Measurements from ENCODE around the gene RGL1. TPM values are rescaled to one million over a fixed set of nuclear protein-coding genes. Genes with fewer than 3 reads are reported as not detected.

Gene RGL1
- total RNA-seq, 4 donors from 2014 or later: 12.1 to 13.8 (median 13.0) TPM

- Histone ChIP-seq H3K36me3 (no peaks in the 10 kb centered on the region), H3K27me3 (no peaks in the 10 kb centered on the region), H3K9me3 (peaks cover 6 to 9% of the 10 kb centered on the region in 2 donors), H3K4me1 (no peaks in the 10 kb centered on the region), H3K4me3 (no peak overlapping the region), H3K27ac (no peak overlapping the region)
- intact Hi-C loops (cut with DNase I; ENCODE audit: low total_unique reads) (loop anchor here (10.0 kb wide), 1 partner anchor 1693 kb away; no protein-coding TSS in a partner anchor), in situ Hi-C loops (cut with MboI; ENCODE audit: low pct_ligation_motif_present in 1 of 4, low pct_unique_long_range_greater_than_20kb in 1 of 4, low sequenced_read_pairs in 3 of 4) (no loop called here)
- DNase-seq: no peak
- 69 to 100% methylated on average over 2 to 3 of the region's 3 CpGs for WGBS, 2 donors (ENCODE audit: low coverage in 1 of 2)
- TF ChIP-seq CTCF (IDR thresholded peaks at IDR 0.05): no peak
- no peak for TF ChIP-seq POLR2A (IDR thresholded peaks at IDR 0.05)
- TF ChIP-seq POLR2AphosphoS5 (IDR thresholded peaks at IDR 0.05): no peak
- TF ChIP-seq EP300 (IDR thresholded peaks at IDR 0.05; ENCODE audit: low read depth): no peak
Measured at GRCh38 chr1:183777328-183777727, 27.6 kb upstream of the RGL1 start.

GRCh38 chr1:183778045-183778444 lies 26.9 kb upstream of the RGL1 start:
- 66 to 70% methylated on average over 3 of the region's 3 CpGs for WGBS, 2 donors (ENCODE audit: low coverage in 1 of 2)
- Histone ChIP-seq H3K36me3 (no peaks in the 10 kb centered on the region), H3K9me3 (peaks cover 6 to 9% of the 10 kb centered on the region in 2 donors), H3K4me3 (no peak overlapping the region), H3K27ac (no peak overlapping the region), H3K27me3 (no peaks in the 10 kb centered on the region), H3K4me1 (no peaks in the 10 kb centered on the region)
- TF ChIP-seq EP300 (IDR thresholded peaks at IDR 0.05; ENCODE audit: low read depth) (no peak), POLR2AphosphoS5 (IDR thresholded peaks at IDR 0.05) (no peak), POLR2A (IDR thresholded peaks at IDR 0.05) (no peak), CTCF (IDR thresholded peaks at IDR 0.05) (no peak)
- in situ Hi-C loops (cut with MboI; ENCODE audit: low pct_ligation_motif_present in 1 of 4, low pct_unique_long_range_greater_than_20kb in 1 of 4, low sequenced_read_pairs in 3 of 4) (no loop called here), intact Hi-C loops (cut with DNase I; ENCODE audit: low total_unique reads) (loop anchor here (10.0 kb wide), 1 partner anchor 1693 kb away; no protein-coding TSS in a partner anchor)
- no peak for DNase-seq

GRCh38 chr1:183778568-183779433 lies 26.1 kb upstream of the RGL1 start:
- WGBS, 2 donors (ENCODE audit: low coverage in 1 of 2): 63 to 82% methylated on average over 4 of the region's 4 CpGs
- intact Hi-C loops (cut with DNase I; ENCODE audit: low total_unique reads) (loop anchor here (10.0 kb wide), 1 partner anchor 1694 kb away; no protein-coding TSS in a partner anchor), in situ Hi-C loops (cut with MboI; ENCODE audit: low pct_ligation_motif_present in 1 of 4, low pct_unique_long_range_greater_than_20kb in 1 of 4, low sequenced_read_pairs in 3 of 4) (no loop called here)

More at GRCh38 chr1:183778568-183779433, 26.1 kb upstream of the RGL1 start:
- H3K27me3 ChIP-seq: no peaks in the 10 kb centered on the region
- DNase-seq: no peak
- H3K4me1 ChIP-seq: no peaks in the 10 kb centered on the region
- H3K27ac ChIP-seq: no peak overlapping the region
- no peak overlapping the region for H3K4me3 ChIP-seq
- H3K9me3 ChIP-seq: peaks cover 6 to 9% of the 10 kb centered on the region in 2 donors
- TF ChIP-seq EP300 (IDR thresholded peaks at IDR 0.05; ENCODE audit: low read depth): no peak
- TF ChIP-seq POLR2A (IDR thresholded peaks at IDR 0.05): no peak
- no peak for TF ChIP-seq POLR2AphosphoS5 (IDR thresholded peaks at IDR 0.05)
- TF ChIP-seq CTCF (IDR thresholded peaks at IDR 0.05): no peak
- H3K36me3 ChIP-seq: no peaks in the 10 kb centered on the region
